Measurements from ENCODE around the gene GGCX. TPM values are rescaled to one million over a fixed set of nuclear protein-coding genes. Genes with fewer than 3 reads are reported as not detected.

The GGCX gene
- total RNA-seq, 1 experiment from 2014 or later, result 66.2 TPM

- CTCF ChIA-PET, result interaction anchor here (1.8 kb wide), 1 partner anchor 9 kb away, joined by 4 read pairs; no protein-coding TSS in a partner anchor
- Mint-ChIP-seq H3K4me3 (ENCODE audit: low read depth, unreplicated experiment) (no peak overlapping the region), H3K27me3 (ENCODE audit: unreplicated experiment) (no peaks in the 10 kb centered on the region), H3K4me1 (ENCODE audit: low read depth, unreplicated experiment) (peaks cover 8% of the 10 kb centered on the region), H3K9me3 (ENCODE audit: low read depth, unreplicated experiment) (peaks cover 2% of the 10 kb centered on the region), H3K27ac (ENCODE audit: unreplicated experiment) (no peak overlapping the region), H3K36me3 (ENCODE audit: insufficient read depth, unreplicated experiment) (no peaks in the 10 kb centered on the region)
- intact Hi-C loops (cut with micrococcal nuclease; ENCODE audit: unreplicated experiment), result no loop called here
- BruUV-seq (replicated peaks), result no TSS peak
- TF ChIP-seq, protein P1, sequence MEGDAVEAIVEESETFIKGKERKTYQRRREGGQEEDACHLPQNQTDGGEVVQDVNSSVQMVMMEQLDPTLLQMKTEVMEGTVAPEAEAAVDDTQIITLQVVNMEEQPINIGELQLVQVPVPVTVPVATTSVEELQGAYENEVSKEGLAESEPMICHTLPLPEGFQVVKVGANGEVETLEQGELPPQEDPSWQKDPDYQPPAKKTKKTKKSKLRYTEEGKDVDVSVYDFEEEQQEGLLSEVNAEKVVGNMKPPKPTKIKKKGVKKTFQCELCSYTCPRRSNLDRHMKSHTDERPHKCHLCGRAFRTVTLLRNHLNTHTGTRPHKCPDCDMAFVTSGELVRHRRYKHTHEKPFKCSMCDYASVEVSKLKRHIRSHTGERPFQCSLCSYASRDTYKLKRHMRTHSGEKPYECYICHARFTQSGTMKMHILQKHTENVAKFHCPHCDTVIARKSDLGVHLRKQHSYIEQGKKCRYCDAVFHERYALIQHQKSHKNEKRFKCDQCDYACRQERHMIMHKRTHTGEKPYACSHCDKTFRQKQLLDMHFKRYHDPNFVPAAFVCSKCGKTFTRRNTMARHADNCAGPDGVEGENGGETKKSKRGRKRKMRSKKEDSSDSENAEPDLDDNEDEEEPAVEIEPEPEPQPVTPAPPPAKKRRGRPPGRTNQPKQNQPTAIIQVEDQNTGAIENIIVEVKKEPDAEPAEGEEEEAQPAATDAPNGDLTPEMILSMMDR (IDR thresholded peaks at IDR 0.05; ENCODE audit: unreplicated experiment), result no peak
- DNase-seq, result no peak
These were observed 35.7 kb downstream of the GGCX start for GRCh38 chr2:85525567-85525966.

DNA sequence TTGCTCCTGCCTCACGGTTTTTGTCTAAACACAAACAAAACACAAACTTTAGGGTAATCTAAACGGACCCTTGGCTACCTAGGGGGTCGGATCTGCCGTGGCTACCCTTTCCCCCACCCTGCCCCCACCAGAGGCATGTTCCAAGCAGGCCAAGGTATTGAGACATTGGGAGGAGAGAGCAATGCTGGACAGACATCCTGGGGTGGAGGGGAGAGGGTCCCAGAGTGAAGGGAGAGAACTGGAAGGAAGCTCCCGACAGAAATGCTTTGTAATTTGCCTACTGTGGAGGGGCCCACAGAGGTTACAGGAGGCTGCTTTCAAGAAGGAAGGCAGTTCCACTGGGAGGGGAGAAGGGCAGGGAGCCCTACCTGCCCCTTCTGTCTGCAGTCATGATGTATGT lies 36.3 kb downstream of the GGCX start:
- CTCF ChIA-PET, result interaction anchor here (1.8 kb wide), 1 partner anchor 9 kb away, joined by 4 read pairs; no protein-coding TSS in a partner anchor
- no peak overlapping the region for H3K27ac Mint-ChIP-seq (ENCODE audit: unreplicated experiment)
- BruUV-seq (replicated peaks), result no TSS peak

GRCh38 chr2:85524336-85524908 lies 36.9 kb downstream of the GGCX start:
- intact Hi-C loops (cut with micrococcal nuclease; ENCODE audit: unreplicated experiment), result no loop called here
- CTCF ChIA-PET, result interaction anchor here (1.8 kb wide), 1 partner anchor 8 kb away, joined by 4 read pairs; no protein-coding TSS in a partner anchor
- Mint-ChIP-seq H3K27ac (ENCODE audit: unreplicated experiment) (no peak overlapping the region), H3K9me3 (ENCODE audit: low read depth, unreplicated experiment) (peaks cover 2% of the 10 kb centered on the region), H3K27me3 (ENCODE audit: unreplicated experiment) (no peaks in the 10 kb centered on the region), H3K4me1 (ENCODE audit: low read depth, unreplicated experiment) (peaks cover 8% of the 10 kb centered on the region), H3K36me3 (ENCODE audit: insufficient read depth, unreplicated experiment) (no peaks in the 10 kb centered on the region), H3K4me3 (ENCODE audit: low read depth, unreplicated experiment) (no peak overlapping the region)
- no peak for DNase-seq
- TF ChIP-seq, protein P1 (IDR thresholded peaks at IDR 0.05; ENCODE audit: unreplicated experiment), result no peak
- BruUV-seq (replicated peaks), result no TSS peak

More for the DNA sequence above, 36.3 kb downstream of the GGCX start:
- Mint-ChIP-seq H3K27me3 (ENCODE audit: unreplicated experiment) (no peaks in the 10 kb centered on the region), H3K4me3 (ENCODE audit: low read depth, unreplicated experiment) (no peak overlapping the region), H3K36me3 (ENCODE audit: insufficient read depth, unreplicated experiment) (no peaks in the 10 kb centered on the region), H3K4me1 (ENCODE audit: low read depth, unreplicated experiment) (peaks cover 8% of the 10 kb centered on the region), H3K9me3 (ENCODE audit: low read depth, unreplicated experiment) (peaks cover 2% of the 10 kb centered on the region)
- TF ChIP-seq, protein P1 (IDR thresholded peaks at IDR 0.05; ENCODE audit: unreplicated experiment), result no peak
- DNase-seq, result no peak
- intact Hi-C loops (cut with micrococcal nuclease; ENCODE audit: unreplicated experiment), result no loop called here

GRCh38 chr2:85523903-85524335 lies 37.4 kb downstream of the GGCX start:
- H3K27ac Mint-ChIP-seq (ENCODE audit: unreplicated experiment), result no peak overlapping the region
- CTCF ChIA-PET, result interaction anchor here (0.6 to 1.8 kb wide), 2 partner anchors 8 to 43 kb away, joined by 3 to 4 read pairs; no protein-coding TSS in a partner anchor

More at GRCh38 chr2:85523903-85524335, 37.4 kb downstream of the GGCX start:
- TF ChIP-seq, protein P1 (IDR thresholded peaks at IDR 0.05; ENCODE audit: unreplicated experiment), result no peak
- no peaks in the 10 kb centered on the region for H3K36me3 Mint-ChIP-seq (ENCODE audit: insufficient read depth, unreplicated experiment)
- intact Hi-C loops (cut with micrococcal nuclease; ENCODE audit: unreplicated experiment), result no loop called here
- BruUV-seq (replicated peaks), result no TSS peak
- H3K9me3 Mint-ChIP-seq (ENCODE audit: low read depth, unreplicated experiment), result peaks cover 2% of the 10 kb centered on the region
- DNase-seq, result no peak
- H3K4me3 Mint-ChIP-seq (ENCODE audit: low read depth, unreplicated experiment), result no peak overlapping the region
- peaks cover 8% of the 10 kb centered on the region for H3K4me1 Mint-ChIP-seq (ENCODE audit: low read depth, unreplicated experiment)
- no peaks in the 10 kb centered on the region for H3K27me3 Mint-ChIP-seq (ENCODE audit: unreplicated experiment)

Data from Calu3 (cell line).